ENCODE measurements around the gene TECTB. TPM values are rescaled to one million over a fixed set of nuclear protein-coding genes. Genes with fewer than 3 reads are reported as not detected.

The TECTB gene
- total RNA-seq, 2 donors from 2014 or later = not detected

DNA sequence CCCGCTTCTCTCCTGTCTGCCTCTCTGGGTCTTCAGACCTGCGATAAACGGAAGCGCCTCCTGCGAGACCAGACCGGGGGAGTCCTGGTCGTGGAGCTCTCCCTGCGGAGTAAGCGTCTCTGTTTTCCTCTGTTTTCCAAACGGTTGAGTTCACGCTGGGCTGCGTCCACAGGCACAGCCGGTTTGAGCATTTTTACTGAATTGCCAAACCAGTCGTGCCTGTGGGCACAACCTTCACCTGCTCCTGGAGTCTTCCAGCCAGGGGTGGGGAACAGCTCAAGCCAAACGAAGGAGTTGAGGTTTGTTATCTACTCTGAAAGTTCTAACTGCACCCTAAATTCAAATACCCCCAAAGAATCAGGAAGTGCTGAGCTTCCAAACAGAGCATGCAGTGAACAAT is 16.3 kb downstream of the TECTB start:
- no peaks in the 10 kb centered on the region for H3K27me3 ChIP-seq
- DNase-seq (ENCODE audit: low spot score) = no peak
- H3K9me3 ChIP-seq = no peaks in the 10 kb centered on the region
- no peak overlapping the region for H3K27ac ChIP-seq
- TF ChIP-seq, protein P1, sequence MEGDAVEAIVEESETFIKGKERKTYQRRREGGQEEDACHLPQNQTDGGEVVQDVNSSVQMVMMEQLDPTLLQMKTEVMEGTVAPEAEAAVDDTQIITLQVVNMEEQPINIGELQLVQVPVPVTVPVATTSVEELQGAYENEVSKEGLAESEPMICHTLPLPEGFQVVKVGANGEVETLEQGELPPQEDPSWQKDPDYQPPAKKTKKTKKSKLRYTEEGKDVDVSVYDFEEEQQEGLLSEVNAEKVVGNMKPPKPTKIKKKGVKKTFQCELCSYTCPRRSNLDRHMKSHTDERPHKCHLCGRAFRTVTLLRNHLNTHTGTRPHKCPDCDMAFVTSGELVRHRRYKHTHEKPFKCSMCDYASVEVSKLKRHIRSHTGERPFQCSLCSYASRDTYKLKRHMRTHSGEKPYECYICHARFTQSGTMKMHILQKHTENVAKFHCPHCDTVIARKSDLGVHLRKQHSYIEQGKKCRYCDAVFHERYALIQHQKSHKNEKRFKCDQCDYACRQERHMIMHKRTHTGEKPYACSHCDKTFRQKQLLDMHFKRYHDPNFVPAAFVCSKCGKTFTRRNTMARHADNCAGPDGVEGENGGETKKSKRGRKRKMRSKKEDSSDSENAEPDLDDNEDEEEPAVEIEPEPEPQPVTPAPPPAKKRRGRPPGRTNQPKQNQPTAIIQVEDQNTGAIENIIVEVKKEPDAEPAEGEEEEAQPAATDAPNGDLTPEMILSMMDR (IDR thresholded peaks at IDR 0.05) = no peak
- no peaks in the 10 kb centered on the region for H3K36me3 ChIP-seq
- no peak overlapping the region for H3K4me3 ChIP-seq
- H3K4me1 ChIP-seq = peaks cover 0 to 24% of the 10 kb centered on the region in 2 donors

DNA sequence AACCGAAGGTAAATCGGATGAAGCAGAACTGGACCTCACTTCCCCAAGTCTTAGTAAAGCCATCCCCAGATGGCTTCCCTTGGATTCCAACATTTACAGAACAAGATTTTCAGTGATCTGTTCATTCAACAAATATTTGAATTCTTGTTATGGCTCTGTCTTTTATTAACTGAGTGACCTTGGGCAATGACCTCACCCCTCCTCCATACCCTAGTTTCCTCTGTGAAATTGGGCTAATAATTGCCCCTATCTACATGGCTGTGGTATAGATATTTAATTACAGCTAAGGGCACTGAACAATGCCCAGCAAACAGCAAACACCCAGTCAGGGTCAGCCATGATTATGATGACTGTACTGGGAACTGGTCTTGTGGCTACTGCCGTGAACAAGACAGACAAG is 19.1 kb downstream of the TECTB start:
- DNase-seq (ENCODE audit: low spot score) = no peak
- H3K4me3 ChIP-seq = no peak overlapping the region
- TF ChIP-seq, protein P1 (IDR thresholded peaks at IDR 0.05) = no peak
- H3K36me3 ChIP-seq = no peaks in the 10 kb centered on the region
- H3K27me3 ChIP-seq = no peaks in the 10 kb centered on the region
- H3K4me1 ChIP-seq = peaks cover 0 to 4% of the 10 kb centered on the region in 2 donors
- no peak overlapping the region for H3K27ac ChIP-seq
- H3K9me3 ChIP-seq = no peaks in the 10 kb centered on the region

DNA sequence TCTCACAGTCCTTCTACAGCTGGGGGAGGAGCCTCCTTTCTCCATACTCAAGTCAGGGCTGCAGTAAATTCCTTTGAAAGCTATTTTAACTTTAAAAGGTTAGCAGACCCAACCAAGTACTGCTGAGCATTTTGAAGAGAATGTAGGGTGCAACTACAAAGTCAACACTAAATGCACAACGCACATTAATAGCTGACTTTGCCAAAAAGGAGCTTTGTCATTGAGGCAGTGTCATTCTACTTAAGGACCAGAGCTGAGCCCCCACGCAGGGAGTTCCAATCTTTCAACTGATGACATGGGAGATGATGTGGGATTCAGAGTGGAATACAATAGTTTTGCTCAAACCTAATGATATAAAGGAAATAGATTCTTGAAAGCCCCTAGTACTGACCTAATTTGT is 20.3 kb downstream of the TECTB start:
- Histone ChIP-seq H3K36me3 (no peaks in the 10 kb centered on the region), H3K9me3 (no peaks in the 10 kb centered on the region), H3K27ac (no peak overlapping the region), H3K4me1 (no peaks in the 10 kb centered on the region), H3K4me3 (no peak overlapping the region), H3K27me3 (no peaks in the 10 kb centered on the region)
- TF ChIP-seq, protein P1 (IDR thresholded peaks at IDR 0.05) = no peak
- DNase-seq (ENCODE audit: low spot score) = no peak

DNA sequence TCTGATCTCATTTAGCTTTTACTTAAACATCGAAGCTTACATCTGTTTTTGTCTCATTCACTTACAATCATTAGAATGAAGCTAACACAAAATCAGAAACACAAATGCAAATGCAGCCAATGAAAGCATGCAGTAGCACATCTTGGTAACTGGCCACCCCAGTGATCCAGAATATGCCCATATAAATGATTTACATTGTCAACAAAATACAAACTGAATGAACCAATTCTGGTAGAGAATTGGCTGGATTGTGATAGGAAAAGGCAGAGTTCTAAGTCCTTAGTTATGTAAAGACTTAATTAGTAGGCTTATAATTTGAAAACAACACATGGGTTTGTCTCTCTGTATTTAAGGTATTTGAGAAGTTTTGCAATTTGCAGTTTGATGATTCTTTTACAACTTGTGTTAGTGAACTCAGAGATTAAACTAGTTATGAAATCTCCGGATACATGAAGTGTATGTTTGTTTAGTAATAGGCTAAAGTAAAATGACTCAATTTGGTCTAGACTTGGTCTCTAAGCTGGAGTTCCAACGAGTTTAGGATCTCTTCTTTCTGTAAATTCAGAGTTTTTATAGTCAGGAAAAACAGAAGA is 21.2 kb downstream of the TECTB start:
- no peaks in the 10 kb centered on the region for H3K4me1 ChIP-seq
- H3K36me3 ChIP-seq = no peaks in the 10 kb centered on the region
- H3K4me3 ChIP-seq = no peak overlapping the region
- H3K27ac ChIP-seq = no peak overlapping the region
- DNase-seq (ENCODE audit: low spot score) = no peak
- TF ChIP-seq, protein P1 (IDR thresholded peaks at IDR 0.05) = no peak
- H3K9me3 ChIP-seq = no peaks in the 10 kb centered on the region
- H3K27me3 ChIP-seq = no peaks in the 10 kb centered on the region

DNA sequence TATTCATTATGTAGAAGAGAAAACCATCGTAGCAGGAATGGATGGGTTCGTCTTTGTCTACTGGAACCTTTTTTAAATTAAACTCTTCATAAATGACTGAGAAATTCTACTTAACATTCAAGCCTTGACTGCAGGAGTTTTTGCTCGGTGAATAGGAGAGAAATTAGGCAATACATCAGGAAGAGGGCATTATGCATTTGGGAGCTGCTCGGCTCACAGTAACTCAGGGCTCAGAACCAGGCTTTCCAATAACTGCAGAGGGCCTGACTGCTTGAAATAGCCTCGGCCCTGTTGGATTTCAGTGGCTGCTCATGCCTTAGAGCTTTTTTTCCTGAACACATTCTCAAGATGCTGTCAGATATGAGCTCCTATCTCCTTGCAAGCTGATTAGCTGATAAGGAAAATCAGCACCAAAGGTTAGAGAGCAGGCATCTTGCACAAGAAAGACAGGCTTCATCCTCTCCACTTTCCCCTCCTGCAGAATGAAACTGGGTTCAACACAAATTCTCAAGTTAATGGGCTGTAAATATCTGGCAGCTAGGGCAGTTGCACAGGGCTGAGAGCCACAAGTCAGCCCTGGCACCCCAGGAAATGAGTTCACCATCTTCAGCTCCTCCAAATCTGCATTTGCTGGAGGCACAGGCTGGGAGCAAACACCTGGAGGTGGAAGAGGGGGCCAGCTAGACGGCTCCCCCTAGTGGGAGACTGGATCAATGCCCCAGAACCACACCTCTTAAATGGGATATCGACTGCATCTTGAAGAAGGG is 24.3 kb downstream of the TECTB start:
- no peaks in the 10 kb centered on the region for H3K36me3 ChIP-seq
- no peaks in the 10 kb centered on the region for H3K4me1 ChIP-seq
- H3K27ac ChIP-seq = no peak overlapping the region
- no peak overlapping the region for H3K4me3 ChIP-seq
- no peaks in the 10 kb centered on the region for H3K27me3 ChIP-seq
- DNase-seq (ENCODE audit: low spot score) = no peak
- TF ChIP-seq, protein P1 (IDR thresholded peaks at IDR 0.05) = peak; percentile 60 to 80
- no peaks in the 10 kb centered on the region for H3K9me3 ChIP-seq

Data from right atrium auricular region (tissue), 2 donors.